WTC11 (cell line): ENCODE data around the gene GLB1L3. TPM values are rescaled to one million over a fixed set of nuclear protein-coding genes. Genes with fewer than 3 reads are reported as not detected.

Experiments used
- ATAC-seq: fragments of 200-7000 bp; cut with Tn5 transposase; 2 replicates; pipeline ENCODE4 v1.10.0; 2021; ENCODE audit warnings: mild to moderate bottlenecking, moderate library complexity
- CTCF ChIA-PET: fragments of 300-600 bp; sonication (Branson Sonifier 250); formaldehyde crosslinking; loops from one replicate; lab custom pipeline; 2021; ENCODE audit warnings: antibody characterized with exemption; lab: Charles Lee
- POLR2A ChIA-PET: fragments of 350-600 bp; sonication (Branson Sonifier 250); formaldehyde crosslinking; loops from one replicate; lab custom pipeline; 2021; ENCODE audit warnings: antibody characterized with exemption; lab: Charles Lee
- DNase-seq: peaks from one replicate; pipeline ENCODE4 v3.0.0; 2021; ENCODE audit warnings: low spot score
- H3K27ac Mint-ChIP-seq: 2 replicates; pipeline ENCODE4 v1.8.0; 2021; ENCODE audit warnings: mixed read lengths
- H3K27me3 Mint-ChIP-seq: 2 replicates; pipeline ENCODE4 v1.8.0; 2021; ENCODE audit warnings: low read depth, mild to moderate bottlenecking, moderate library complexity, mixed read lengths
- H3K36me3 Mint-ChIP-seq: 2 replicates; pipeline ENCODE4 v1.8.0; 2021; ENCODE audit warnings: mixed read lengths
- H3K4me1 Mint-ChIP-seq: 2 replicates; pipeline ENCODE4 v1.8.0; 2022; ENCODE audit warnings: mixed read lengths
- H3K4me3 Mint-ChIP-seq: 2 replicates; pipeline ENCODE4 v1.8.0; 2021; ENCODE audit warnings: mild to moderate bottlenecking, moderate library complexity, mixed read lengths
- H3K9me3 Mint-ChIP-seq: 2 replicates; pipeline ENCODE4 v1.8.0; 2021; ENCODE audit warnings: mixed read lengths
- CREM ChIP-seq: sonication (generic); formaldehyde crosslinking; IDR thresholded peaks from 2 replicates; pipeline ENCODE4 v1.8.1; 2022; ENCODE audit warnings: mild to moderate bottlenecking, missing genetic modification reagents, moderate library complexity
- ETV6 ChIP-seq: sonication (generic); formaldehyde crosslinking; IDR thresholded peaks from 2 replicates; pipeline ENCODE4 v1.8.1; 2022; ENCODE audit warnings: mild to moderate bottlenecking, missing genetic modification reagents
- GABPB1 ChIP-seq: sonication (generic); formaldehyde crosslinking; IDR thresholded peaks from 2 replicates; pipeline ENCODE4 v1.8.1; 2023; ENCODE audit warnings: mild to moderate bottlenecking, missing genetic modification reagents
- NR2C2 ChIP-seq: sonication (generic); formaldehyde crosslinking; IDR thresholded peaks from 2 replicates; pipeline ENCODE4 v1.8.0; 2022; ENCODE audit warnings: mild to moderate bottlenecking, missing genetic modification reagents
- OVOL2 ChIP-seq: fragments of 250-450 bp; sonication (Bioruptor Pico); IDR thresholded peaks from 2 replicates; pipeline ENCODE4 v1.9.0; 2021; ENCODE audit warnings: mild to moderate bottlenecking, borderline replicate concordance
- RORB ChIP-seq: fragments of 250-450 bp; sonication (Bioruptor Pico); IDR thresholded peaks from 2 replicates; pipeline ENCODE4 v1.9.0; 2021; ENCODE audit warnings: mild to moderate bottlenecking
- SMAD3 ChIP-seq: sonication (generic); formaldehyde crosslinking; IDR thresholded peaks from 2 replicates; pipeline ENCODE4 v1.8.0; 2022; ENCODE audit warnings: missing genetic modification reagents, mild to moderate bottlenecking, borderline replicate concordance
- ZNF317 ChIP-seq: sonication (generic); formaldehyde crosslinking; IDR thresholded peaks from 2 replicates; pipeline ENCODE4 v1.8.1; 2023; ENCODE audit warnings: low read depth, mild to moderate bottlenecking, moderate library complexity, missing genetic modification reagents, borderline replicate concordance
- ZNF423 ChIP-seq: fragments of 250-450 bp; sonication (Bioruptor Pico); IDR thresholded peaks from 2 replicates; pipeline ENCODE4 v2.1.2; 2022; ENCODE audit warnings: mild to moderate bottlenecking, moderate library complexity
- total RNA-seq: library from RNA; stranded (reverse); gene quantifications from 3 replicates; pipeline ENCODE4 v1.2.3, GENCODE V29; 2021
- TF ChIP-seq, protein P1 (sequence below): fragments of 250-450 bp; sonication (Bioruptor Pico); IDR thresholded peaks from 2 replicates; pipeline ENCODE4 v1.8.0; 2021; ENCODE audit warnings: mild to moderate bottlenecking
- TF ChIP-seq, protein P2 (sequence below): sonication (generic); formaldehyde crosslinking; IDR thresholded peaks from 2 replicates; pipeline ENCODE4 v1.8.0; 2022; ENCODE audit warnings: mild to moderate bottlenecking, missing genetic modification reagents
- TF ChIP-seq, protein P3 (sequence below): sonication (generic); formaldehyde crosslinking; IDR thresholded peaks from 2 replicates; pipeline ENCODE4 v1.8.1; 2022; ENCODE audit warnings: mild to moderate bottlenecking, missing genetic modification reagents, moderate library complexity, borderline replicate concordance
- TF ChIP-seq, protein P4 (sequence below): sonication (generic); formaldehyde crosslinking; IDR thresholded peaks from 2 replicates; pipeline ENCODE4 v1.8.1; 2022; ENCODE audit warnings: low read depth, missing genetic modification reagents, borderline replicate concordance
- TF ChIP-seq, protein P5 (sequence below): fragments of 250-450 bp; sonication (Bioruptor Pico); IDR thresholded peaks from 2 replicates; pipeline ENCODE4 v1.9.0; 2021; ENCODE audit warnings: mild to moderate bottlenecking

GLB1L3 gene
- total RNA-seq, 1 experiment from 2014 or later, result 50.2 TPM

DNA sequence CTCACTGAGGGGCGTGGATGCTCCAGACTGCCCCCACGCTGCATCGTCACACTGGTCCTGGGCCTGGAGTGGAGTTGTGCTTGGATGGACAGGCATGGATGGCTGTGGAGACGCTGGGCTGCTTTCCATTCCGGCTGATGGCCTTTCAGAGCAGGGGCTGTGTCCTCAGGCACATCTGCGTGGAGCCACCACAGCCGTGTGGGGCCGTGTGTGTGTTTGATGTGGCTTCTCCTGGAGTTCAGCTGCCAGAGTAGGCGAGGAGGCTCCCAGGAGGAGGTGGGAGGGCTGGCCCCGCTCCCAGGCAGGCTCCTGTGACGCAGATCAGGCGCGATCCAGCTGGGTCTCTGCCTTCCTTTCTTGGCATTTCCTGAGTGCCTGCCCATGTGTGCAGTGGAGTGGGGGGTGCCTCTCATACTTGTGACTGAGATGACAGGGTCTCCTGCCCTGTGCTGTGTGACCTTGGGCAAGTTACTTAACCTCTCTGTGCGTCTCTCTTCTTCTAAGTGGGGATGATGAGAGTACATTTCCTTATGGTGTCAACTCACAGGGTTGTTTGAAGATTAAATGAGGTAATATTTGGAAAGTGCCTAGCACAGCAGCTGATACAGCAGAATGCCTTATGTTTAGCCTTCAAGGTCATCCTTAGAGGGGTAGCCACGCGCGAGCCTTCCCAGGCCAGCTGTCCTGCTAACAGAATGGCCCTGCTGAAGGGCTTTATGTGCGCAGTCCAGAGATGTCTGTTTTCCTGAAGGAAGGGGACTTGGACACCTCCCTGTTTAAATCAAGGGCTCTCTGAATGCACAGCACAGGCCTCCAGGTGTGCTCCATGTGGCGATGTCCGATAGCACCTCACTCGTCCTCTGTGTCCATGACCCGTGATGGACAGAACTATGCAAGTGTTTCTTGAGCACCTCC, 89.1 kb downstream of the GLB1L3 start:
- H3K9me3 Mint-ChIP-seq, result no peaks in the 10 kb centered on the region
- H3K36me3 Mint-ChIP-seq, result no peaks in the 10 kb centered on the region
- DNase-seq, result no peak
- no peak for ATAC-seq
- no peak for TF ChIP-seq SMAD3 (CRISPR knock-in tag)
- TF ChIP-seq, protein P1, sequence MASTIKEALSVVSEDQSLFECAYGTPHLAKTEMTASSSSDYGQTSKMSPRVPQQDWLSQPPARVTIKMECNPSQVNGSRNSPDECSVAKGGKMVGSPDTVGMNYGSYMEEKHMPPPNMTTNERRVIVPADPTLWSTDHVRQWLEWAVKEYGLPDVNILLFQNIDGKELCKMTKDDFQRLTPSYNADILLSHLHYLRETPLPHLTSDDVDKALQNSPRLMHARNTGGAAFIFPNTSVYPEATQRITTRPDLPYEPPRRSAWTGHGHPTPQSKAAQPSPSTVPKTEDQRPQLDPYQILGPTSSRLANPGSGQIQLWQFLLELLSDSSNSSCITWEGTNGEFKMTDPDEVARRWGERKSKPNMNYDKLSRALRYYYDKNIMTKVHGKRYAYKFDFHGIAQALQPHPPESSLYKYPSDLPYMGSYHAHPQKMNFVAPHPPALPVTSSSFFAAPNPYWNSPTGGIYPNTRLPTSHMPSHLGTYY, result no peak
- no peak for TF ChIP-seq OVOL2 (CRISPR knock-in tag)
- no peak for TF ChIP-seq ZNF317 (CRISPR knock-in tag)
- no peak for TF ChIP-seq ZNF423 (CRISPR knock-in tag)
- TF ChIP-seq, protein P2, sequence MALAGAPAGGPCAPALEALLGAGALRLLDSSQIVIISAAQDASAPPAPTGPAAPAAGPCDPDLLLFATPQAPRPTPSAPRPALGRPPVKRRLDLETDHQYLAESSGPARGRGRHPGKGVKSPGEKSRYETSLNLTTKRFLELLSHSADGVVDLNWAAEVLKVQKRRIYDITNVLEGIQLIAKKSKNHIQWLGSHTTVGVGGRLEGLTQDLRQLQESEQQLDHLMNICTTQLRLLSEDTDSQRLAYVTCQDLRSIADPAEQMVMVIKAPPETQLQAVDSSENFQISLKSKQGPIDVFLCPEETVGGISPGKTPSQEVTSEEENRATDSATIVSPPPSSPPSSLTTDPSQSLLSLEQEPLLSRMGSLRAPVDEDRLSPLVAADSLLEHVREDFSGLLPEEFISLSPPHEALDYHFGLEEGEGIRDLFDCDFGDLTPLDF, result no peak
- H3K27ac Mint-ChIP-seq, result no peak overlapping the region
- H3K4me1 Mint-ChIP-seq, result peaks cover 10% of the 10 kb centered on the region
- no peak overlapping the region for H3K4me3 Mint-ChIP-seq
- POLR2A ChIA-PET, result no interaction called here
- H3K27me3 Mint-ChIP-seq, result peaks cover 3% of the 10 kb centered on the region
- CTCF ChIA-PET, result no interaction called here

DNA sequence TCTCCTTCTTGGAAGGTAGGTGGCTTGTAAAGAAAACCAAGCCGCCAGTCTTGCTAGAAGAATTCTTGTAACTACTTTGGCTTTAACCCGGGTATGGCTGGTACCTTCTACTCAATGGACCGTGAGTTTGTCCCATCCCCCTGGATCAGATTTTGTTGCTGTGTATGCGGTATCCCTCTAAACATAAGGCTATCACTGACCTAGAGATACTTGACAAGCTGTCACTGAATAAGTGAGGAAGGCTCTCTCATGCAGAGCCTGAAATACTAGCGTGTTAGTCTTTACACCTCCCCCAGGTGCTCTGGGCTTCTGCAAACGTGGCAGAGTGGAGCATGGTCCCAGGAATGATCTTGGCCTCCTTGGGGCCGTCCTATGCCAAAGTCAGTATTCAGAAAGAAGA, 90.1 kb downstream of the GLB1L3 start:
- H3K4me3 Mint-ChIP-seq, result no peak overlapping the region
- H3K4me1 Mint-ChIP-seq, result peaks cover 9% of the 10 kb centered on the region
- H3K36me3 Mint-ChIP-seq, result no peaks in the 10 kb centered on the region
- TF ChIP-seq NR2C2 (CRISPR knock-in tag) (no peak), GABPB1 (CRISPR knock-in tag) (no peak), CREM (no peak), ETV6 (no peak)
- TF ChIP-seq, protein P3, sequence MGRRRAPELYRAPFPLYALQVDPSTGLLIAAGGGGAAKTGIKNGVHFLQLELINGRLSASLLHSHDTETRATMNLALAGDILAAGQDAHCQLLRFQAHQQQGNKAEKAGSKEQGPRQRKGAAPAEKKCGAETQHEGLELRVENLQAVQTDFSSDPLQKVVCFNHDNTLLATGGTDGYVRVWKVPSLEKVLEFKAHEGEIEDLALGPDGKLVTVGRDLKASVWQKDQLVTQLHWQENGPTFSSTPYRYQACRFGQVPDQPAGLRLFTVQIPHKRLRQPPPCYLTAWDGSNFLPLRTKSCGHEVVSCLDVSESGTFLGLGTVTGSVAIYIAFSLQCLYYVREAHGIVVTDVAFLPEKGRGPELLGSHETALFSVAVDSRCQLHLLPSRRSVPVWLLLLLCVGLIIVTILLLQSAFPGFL (CRISPR knock-in tag), result no peak
- TF ChIP-seq, protein P4, sequence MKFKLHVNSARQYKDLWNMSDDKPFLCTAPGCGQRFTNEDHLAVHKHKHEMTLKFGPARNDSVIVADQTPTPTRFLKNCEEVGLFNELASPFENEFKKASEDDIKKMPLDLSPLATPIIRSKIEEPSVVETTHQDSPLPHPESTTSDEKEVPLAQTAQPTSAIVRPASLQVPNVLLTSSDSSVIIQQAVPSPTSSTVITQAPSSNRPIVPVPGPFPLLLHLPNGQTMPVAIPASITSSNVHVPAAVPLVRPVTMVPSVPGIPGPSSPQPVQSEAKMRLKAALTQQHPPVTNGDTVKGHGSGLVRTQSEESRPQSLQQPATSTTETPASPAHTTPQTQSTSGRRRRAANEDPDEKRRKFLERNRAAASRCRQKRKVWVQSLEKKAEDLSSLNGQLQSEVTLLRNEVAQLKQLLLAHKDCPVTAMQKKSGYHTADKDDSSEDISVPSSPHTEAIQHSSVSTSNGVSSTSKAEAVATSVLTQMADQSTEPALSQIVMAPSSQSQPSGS (CRISPR knock-in tag), result no peak
- TF ChIP-seq, protein P5, sequence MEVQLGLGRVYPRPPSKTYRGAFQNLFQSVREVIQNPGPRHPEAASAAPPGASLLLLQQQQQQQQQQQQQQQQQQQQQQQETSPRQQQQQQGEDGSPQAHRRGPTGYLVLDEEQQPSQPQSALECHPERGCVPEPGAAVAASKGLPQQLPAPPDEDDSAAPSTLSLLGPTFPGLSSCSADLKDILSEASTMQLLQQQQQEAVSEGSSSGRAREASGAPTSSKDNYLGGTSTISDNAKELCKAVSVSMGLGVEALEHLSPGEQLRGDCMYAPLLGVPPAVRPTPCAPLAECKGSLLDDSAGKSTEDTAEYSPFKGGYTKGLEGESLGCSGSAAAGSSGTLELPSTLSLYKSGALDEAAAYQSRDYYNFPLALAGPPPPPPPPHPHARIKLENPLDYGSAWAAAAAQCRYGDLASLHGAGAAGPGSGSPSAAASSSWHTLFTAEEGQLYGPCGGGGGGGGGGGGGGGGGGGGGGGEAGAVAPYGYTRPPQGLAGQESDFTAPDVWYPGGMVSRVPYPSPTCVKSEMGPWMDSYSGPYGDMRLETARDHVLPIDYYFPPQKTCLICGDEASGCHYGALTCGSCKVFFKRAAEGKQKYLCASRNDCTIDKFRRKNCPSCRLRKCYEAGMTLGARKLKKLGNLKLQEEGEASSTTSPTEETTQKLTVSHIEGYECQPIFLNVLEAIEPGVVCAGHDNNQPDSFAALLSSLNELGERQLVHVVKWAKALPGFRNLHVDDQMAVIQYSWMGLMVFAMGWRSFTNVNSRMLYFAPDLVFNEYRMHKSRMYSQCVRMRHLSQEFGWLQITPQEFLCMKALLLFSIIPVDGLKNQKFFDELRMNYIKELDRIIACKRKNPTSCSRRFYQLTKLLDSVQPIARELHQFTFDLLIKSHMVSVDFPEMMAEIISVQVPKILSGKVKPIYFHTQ (CRISPR knock-in tag), result no peak
- ATAC-seq (no peak), DNase-seq (no peak)
- H3K27me3 Mint-ChIP-seq, result no peaks in the 10 kb centered on the region; the same call in none of the 2 replicates
- no peaks in the 10 kb centered on the region for H3K9me3 Mint-ChIP-seq
- CTCF ChIA-PET, result no interaction called here
- POLR2A ChIA-PET, result no interaction called here
- no peak overlapping the region for H3K27ac Mint-ChIP-seq

DNA sequence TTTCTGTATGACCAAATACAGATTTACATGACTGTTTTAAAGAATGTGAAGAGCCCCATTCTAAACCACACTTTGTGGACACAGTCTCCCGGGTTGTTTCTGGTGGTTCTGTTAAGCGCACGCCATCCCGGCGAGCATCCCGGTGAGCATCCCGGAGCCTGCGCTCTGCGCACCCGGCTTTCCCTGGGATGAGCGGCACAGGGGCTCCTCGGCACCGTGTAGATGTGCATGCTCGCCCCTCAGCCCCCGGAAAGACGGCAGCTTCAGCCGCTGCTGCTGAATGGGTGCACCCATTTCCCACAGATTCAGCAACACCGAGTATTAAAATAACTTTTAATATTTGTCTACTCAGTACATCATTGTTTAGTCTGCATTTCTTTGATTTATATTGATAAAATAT, 91.6 kb downstream of the GLB1L3 start:
- no peak for TF ChIP-seq RORB (CRISPR knock-in tag)
- TF ChIP-seq, protein P4 (CRISPR knock-in tag), result no peak
- ATAC-seq (no peak), DNase-seq (no peak)
- H3K27me3 Mint-ChIP-seq, result no peaks in the 10 kb centered on the region; the same call in 1 of the 2 replicates
- peaks cover under 1% of the 10 kb centered on the region; the same call in 1 of the 2 replicates for H3K4me1 Mint-ChIP-seq
- ChIA-PET CTCF (no interaction called here), POLR2A (no interaction called here)
- H3K4me3 Mint-ChIP-seq, result no peak overlapping the region
- H3K9me3 Mint-ChIP-seq, result no peaks in the 10 kb centered on the region
- no peaks in the 10 kb centered on the region for H3K36me3 Mint-ChIP-seq
- H3K27ac Mint-ChIP-seq, result no peak overlapping the region
